ENCODE measurements around the gene TBC1D10A.

DNA sequence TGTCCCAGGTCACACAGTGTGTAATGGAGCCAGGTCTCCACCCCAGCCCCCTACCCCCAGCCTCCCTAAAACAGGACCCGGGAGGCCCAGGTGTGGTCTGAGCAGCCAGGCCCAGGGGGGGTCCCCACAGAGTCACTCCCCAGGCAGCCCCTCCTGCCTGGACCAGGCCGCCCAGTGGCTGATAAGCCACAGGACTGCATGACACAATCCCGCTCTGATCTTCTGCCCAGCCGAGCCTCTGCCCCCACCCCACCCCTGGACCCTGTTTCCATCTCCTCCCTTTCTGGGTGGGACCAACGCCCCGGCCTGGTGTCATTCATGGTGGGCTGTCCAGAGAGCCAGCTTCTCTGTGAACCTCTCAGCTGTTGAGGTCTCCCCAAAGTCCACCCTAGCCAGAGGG is 72.4 kb downstream of the TBC1D10A start:
- TF ChIP-seq POLR2AphosphoS5 (IDR thresholded peaks at IDR 0.05; ENCODE audit: low read depth, low read length) (no peak), POLR2A (IDR thresholded peaks at IDR 0.05; ENCODE audit: low read depth, low read length) (no peak), TAF1 (IDR thresholded peaks at IDR 0.05; ENCODE audit: borderline replicate concordance, low read depth, low read length) (no peak)

Data from GM12892 (cell line).